Endothelial cell of umbilical vein (primary cell): ENCODE results near the gene ANGPTL4. TPM values are rescaled to one million over a fixed set of nuclear protein-coding genes. Genes with fewer than 3 reads are reported as not detected.
"Not testable (repeated sequence)": the region's sequence is repeated elsewhere in the genome, so short reads cannot be mapped to it uniquely, and the experiment has no call there.

Experiments
- BruUV-seq: library from RNA; stranded (reverse); fragments of 400-500 nt; replicated peaks from 2 replicates; lab custom pipeline; 2021; lab: Mats Ljungman, UMichigan
- CTCF ChIA-PET: fragments of 300-600, 350-600 bp; sonication (Branson Sonifier 250); formaldehyde crosslinking; loops from one replicate; lab custom pipeline; 2021; ENCODE audit warnings: antibody characterized with exemption, inconsistent platforms; lab: Charles Lee
- POLR2A ChIA-PET: fragments of 300-600, 350-600 bp; sonication (Branson Sonifier 250); formaldehyde crosslinking; loops from one replicate; lab custom pipeline; 2021; ENCODE audit warnings: antibody characterized with exemption, inconsistent platforms; lab: Charles Lee
- DNase-seq: peaks from one replicate; pipeline ENCODE4 v3.0.0-alpha.2; 2011; ENCODE audit warnings: low read depth, low spot score
- FAIRE-seq: peaks from 2 replicates; lab custom pipeline; 2011; peaks lifted over from hg19 to GRCh38; lab: Jason Lieb, UNC
- H2AFZ ChIP-seq: 2 replicates; pipeline ENCODE4 v1.6.0; 2012; ENCODE audit warnings: low read depth, low read length, control low read depth, inconsistent platforms
- H3K27ac ChIP-seq: 2 replicates; pipeline ENCODE4 v1.5.1; 2011; ENCODE audit warnings: low read depth, mild to moderate bottlenecking, control low read depth, low read length, moderate library complexity; ENCODE audit not compliant: insufficient read depth
- H3K27me3 ChIP-seq, 2 experiments: 2 replicates each; pipeline versions ENCODE4 v1.6.0 to v1.6.1; 2011; ENCODE audit warnings: low read length in 2 of 2, mixed read lengths in 1 of 2; ENCODE audit not compliant: control insufficient read depth in 2 of 2, insufficient read depth in 2 of 2
- H3K36me3 ChIP-seq, 2 experiments: 2 replicates in 1 of 2; 3 replicates in 1 of 2; pipeline ENCODE4 v1.5.1; 2011; ENCODE audit warnings: low read length in 2 of 2, mild to moderate bottlenecking in 1 of 2, moderate library complexity in 1 of 2; ENCODE audit not compliant: control insufficient read depth in 2 of 2, insufficient read depth in 2 of 2; ENCODE audit errors: extremely low read depth in 1 of 2
- H3K4me1 ChIP-seq: 3 replicates; pipeline ENCODE4 v1.5.1; 2011; ENCODE audit warnings: mild to moderate bottlenecking, low read length; ENCODE audit not compliant: control insufficient read depth, insufficient read depth; ENCODE audit errors: extremely low read depth
- H3K4me2 ChIP-seq: 2 replicates; pipeline ENCODE4 v1.6.1; 2011; ENCODE audit warnings: low read length, control low read depth, mixed read lengths; ENCODE audit not compliant: insufficient read depth
- H3K4me3 ChIP-seq, 3 experiments: fragments of 200-600 bp in 1 of 3; sonication (generic), shearing (Covaris generic) in 1 of 3; replicated peaks in 1 of 3; 2 replicates each; pipeline ENCODE4 v1.5.1; 2011 to 2016; ENCODE audit warnings: control low read depth in 3 of 3, low read length in 3 of 3, mild to moderate bottlenecking in 2 of 3, inconsistent platforms in 1 of 3, low read depth in 1 of 3, moderate library complexity in 1 of 3; ENCODE audit not compliant: insufficient read depth in 1 of 3
- H3K79me2 ChIP-seq: 2 replicates; pipeline ENCODE4 v1.6.0; 2012; ENCODE audit warnings: low read length, inconsistent platforms; ENCODE audit not compliant: control insufficient read depth, insufficient read depth
- H3K9ac ChIP-seq: replicated peaks from 2 replicates; pipeline ENCODE3; 2011; ENCODE audit warnings: low read length, control low read depth; ENCODE audit not compliant: insufficient read depth; ENCODE audit errors: extremely low read depth
- H3K9me1 ChIP-seq: replicated peaks from 3 replicates; pipeline ENCODE4 v1.6.0; 2011; ENCODE audit warnings: mild to moderate bottlenecking, low read length; ENCODE audit not compliant: control insufficient read depth, insufficient read depth; ENCODE audit errors: extremely low read depth
- H3K9me3 ChIP-seq: replicated peaks from 2 replicates; pipeline ENCODE4 v1.5.1; 2012; ENCODE audit warnings: low read length, inconsistent platforms; ENCODE audit not compliant: control insufficient read depth, insufficient read depth
- H4K20me1 ChIP-seq: replicated peaks from 2 replicates; pipeline ENCODE3; 2011; ENCODE audit warnings: mild to moderate bottlenecking, low read length; ENCODE audit not compliant: control insufficient read depth, insufficient read depth; ENCODE audit errors: extremely low read depth
- EZH2 ChIP-seq: IDR thresholded peaks from 2 replicates; pipeline ENCODE4 v1.6.1; 2012; ENCODE audit warnings: borderline replicate concordance, low read depth, mild to moderate bottlenecking, moderate library complexity, low read length, inconsistent platforms; ENCODE audit not compliant: severe bottlenecking
- FOS ChIP-seq: IDR thresholded peaks from 2 replicates; pipeline ENCODE4 v1.6.1; 2011; ENCODE audit warnings: mild to moderate bottlenecking, low read length, moderate library complexity, borderline replicate concordance; ENCODE audit not compliant: insufficient read depth
- GATA2 ChIP-seq: IDR thresholded peaks from 2 replicates; pipeline ENCODE4 v1.7.0; 2011; ENCODE audit warnings: low read depth, mild to moderate bottlenecking, moderate library complexity, mixed read lengths, low read length; ENCODE audit not compliant: insufficient read length, insufficient read depth
- JUN ChIP-seq: IDR thresholded peaks from 2 replicates; pipeline ENCODE4 v1.6.1; 2011; ENCODE audit warnings: borderline replicate concordance, low read depth; ENCODE audit not compliant: insufficient read length, insufficient read depth
- MYC ChIP-seq: IDR thresholded peaks from one replicate; pipeline ENCODE4 v1.6.1; 2011; ENCODE audit warnings: mild to moderate bottlenecking, low read depth, low read length
- POLR2A ChIP-seq: IDR thresholded peaks from 2 replicates; pipeline ENCODE4 v1.6.1; 2012; ENCODE audit warnings: low read depth, mild to moderate bottlenecking, control low read depth, low read length
- POLR2AphosphoS5 ChIP-seq: IDR thresholded peaks from 2 replicates; pipeline ENCODE4 v1.6.1; 2012; ENCODE audit warnings: low read depth, mild to moderate bottlenecking, control low read depth, low read length, moderate library complexity; ENCODE audit not compliant: insufficient read depth
- dilution Hi-C: fragments of 300-500 bp; cut with MboI; formaldehyde crosslinking; loops from one replicate; pipeline ENCODE4 v1.15.0; 2019; ENCODE audit warnings: low sequenced_read_pairs; ENCODE audit not compliant: extremely low pct_ligation_motif_present
- intact Hi-C: fragments of 100-400 bp; cut with micrococcal nuclease; formaldehyde crosslinking; loops from one replicate; pipeline ENCODE4 v1.10.0; 2022
- polyA plus RNA-seq, 4 experiments: library from polyadenylated mRNA; depleted of rRNA in 3 of 4; stranded (reverse) in 3 of 4; unstranded in 1 of 4; fragments of >200 nt; gene quantifications; 2 replicates each; pipeline versions ENCODE4 v1.2.1 to v1.2.3, GENCODE V29; 2011 to 2012; ENCODE audit warnings: missing spikeins in 1 of 4
- total RNA-seq: library from RNA; stranded (reverse); gene quantifications from 2 replicates; pipeline ENCODE4 v1.2.3, GENCODE V29; 2021
- TF ChIP-seq, protein P1 (sequence below), 2 donors: IDR thresholded peaks; 1 replicate in 1 of 2; 2 replicates in 1 of 2; pipeline ENCODE4 v1.5.1; 2011; ENCODE audit warnings: low read length in 2 of 2, mild to moderate bottlenecking in 2 of 2, moderate library complexity in 2 of 2, control low read depth in 1 of 2, inconsistent platforms in 1 of 2, low read depth in 1 of 2; ENCODE audit not compliant: insufficient read depth in 1 of 2; ENCODE audit errors: extremely low read depth in 1 of 2
- TF ChIP-seq, protein P2 (sequence below): IDR thresholded peaks from 2 replicates; pipeline ENCODE4 v1.6.1; 2011; ENCODE audit not compliant: insufficient read depth, insufficient read length

The ANGPTL4 gene
- total and polyA plus RNA-seq, 2 donors (not counting 3 experiments of a cell fraction or from before 2014, with no cell fraction given): 3.9 to 14.1 TPM

DNA sequence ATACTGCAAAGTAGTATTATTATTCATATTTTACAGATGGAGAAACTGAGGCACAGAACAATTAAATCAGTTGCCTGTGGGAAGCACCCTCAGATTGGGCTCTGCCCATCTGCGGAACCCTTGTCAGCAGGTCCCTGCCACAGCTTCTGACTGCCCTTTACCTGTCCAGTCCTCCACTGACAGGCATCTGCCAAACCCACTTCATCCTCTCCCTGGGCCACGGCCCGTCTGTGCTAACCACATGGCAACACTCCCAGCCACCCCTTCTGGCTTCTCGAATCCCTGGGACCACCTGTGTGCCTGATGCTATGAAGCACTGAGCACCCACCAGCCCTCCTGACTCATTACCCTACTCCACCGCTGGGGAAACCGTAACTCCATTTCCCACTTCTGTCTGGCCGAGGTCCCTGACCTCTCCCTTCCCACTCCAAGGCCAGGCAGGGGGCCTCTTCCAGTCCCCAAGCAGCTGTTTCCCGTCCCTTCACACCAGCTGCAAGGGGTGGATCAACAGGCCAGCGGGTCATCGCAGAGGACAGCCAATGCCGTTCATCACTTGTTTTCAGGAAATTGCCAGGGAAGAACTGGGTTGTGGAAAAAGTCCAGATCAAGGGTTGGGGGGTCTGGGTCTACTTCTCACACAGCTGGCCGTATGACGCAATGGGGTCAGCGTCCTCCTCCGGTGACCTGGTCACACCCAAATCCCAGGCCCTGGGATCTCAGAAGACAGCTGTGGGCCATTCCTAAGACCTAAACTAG lies 23.4 kb upstream of the ANGPTL4 start:
- CTCF ChIA-PET: interaction anchor here (0.9 to 3.0 kb wide), 8 partner anchors 8 to 166 kb away, joined by 3 to 17 read pairs (median 6); partner anchors contain the start of genes MARCHF2, NDUFA7 and RPS28
- Histone ChIP-seq H3K9ac (no peak overlapping the region), H4K20me1 (no peaks in the 10 kb centered on the region), H3K79me2 (no peaks in the 10 kb centered on the region), H3K9me3 (no peaks in the 10 kb centered on the region), H3K4me3 (no peak overlapping the region), H3K36me3 (peaks cover 0 to 2% of the 10 kb centered on the region in 2 experiments), H3K4me1 (peaks cover 30% of the 10 kb centered on the region), H3K27me3 (no peaks in the 10 kb centered on the region), H3K27ac (peak overlapping the region; percentile 73), H2AFZ (peak overlapping the region; percentile 36), H3K4me2 (peak overlapping the region; percentile 27), H3K9me1 (no peaks in the 10 kb centered on the region)
- DNase-seq (peak; percentile 94), FAIRE-seq (peak; percentile 89)
- POLR2A ChIA-PET: interaction anchor here (0.6 to 1.0 kb wide), 3 partner anchors 14 to 241 kb away, joined by 3 to 4 read pairs (median 3); no protein-coding TSS in a partner anchor
- no TSS peak for BruUV-seq
- TF ChIP-seq, protein P1, sequence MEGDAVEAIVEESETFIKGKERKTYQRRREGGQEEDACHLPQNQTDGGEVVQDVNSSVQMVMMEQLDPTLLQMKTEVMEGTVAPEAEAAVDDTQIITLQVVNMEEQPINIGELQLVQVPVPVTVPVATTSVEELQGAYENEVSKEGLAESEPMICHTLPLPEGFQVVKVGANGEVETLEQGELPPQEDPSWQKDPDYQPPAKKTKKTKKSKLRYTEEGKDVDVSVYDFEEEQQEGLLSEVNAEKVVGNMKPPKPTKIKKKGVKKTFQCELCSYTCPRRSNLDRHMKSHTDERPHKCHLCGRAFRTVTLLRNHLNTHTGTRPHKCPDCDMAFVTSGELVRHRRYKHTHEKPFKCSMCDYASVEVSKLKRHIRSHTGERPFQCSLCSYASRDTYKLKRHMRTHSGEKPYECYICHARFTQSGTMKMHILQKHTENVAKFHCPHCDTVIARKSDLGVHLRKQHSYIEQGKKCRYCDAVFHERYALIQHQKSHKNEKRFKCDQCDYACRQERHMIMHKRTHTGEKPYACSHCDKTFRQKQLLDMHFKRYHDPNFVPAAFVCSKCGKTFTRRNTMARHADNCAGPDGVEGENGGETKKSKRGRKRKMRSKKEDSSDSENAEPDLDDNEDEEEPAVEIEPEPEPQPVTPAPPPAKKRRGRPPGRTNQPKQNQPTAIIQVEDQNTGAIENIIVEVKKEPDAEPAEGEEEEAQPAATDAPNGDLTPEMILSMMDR (IDR thresholded peaks at IDR 0.05; ENCODE audit: extremely low read depth in 1 of 2, insufficient read depth in 1 of 2, low read depth in 1 of 2, low read length in 2 of 2): peak; percentile 5 to 47
- no peak for TF ChIP-seq POLR2A
- TF ChIP-seq GATA2: no peak
- TF ChIP-seq, protein P2, sequence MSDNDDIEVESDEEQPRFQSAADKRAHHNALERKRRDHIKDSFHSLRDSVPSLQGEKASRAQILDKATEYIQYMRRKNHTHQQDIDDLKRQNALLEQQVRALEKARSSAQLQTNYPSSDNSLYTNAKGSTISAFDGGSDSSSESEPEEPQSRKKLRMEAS: peak; percentile 12
- no peak for TF ChIP-seq EZH2
- peak; percentile 88 for TF ChIP-seq POLR2AphosphoS5
- no peak for TF ChIP-seq MYC
- peak; percentile 27 for TF ChIP-seq FOS
- no peak for TF ChIP-seq JUN
- dilution Hi-C loops (no loop called here), intact Hi-C loops (no loop called here)

DNA sequence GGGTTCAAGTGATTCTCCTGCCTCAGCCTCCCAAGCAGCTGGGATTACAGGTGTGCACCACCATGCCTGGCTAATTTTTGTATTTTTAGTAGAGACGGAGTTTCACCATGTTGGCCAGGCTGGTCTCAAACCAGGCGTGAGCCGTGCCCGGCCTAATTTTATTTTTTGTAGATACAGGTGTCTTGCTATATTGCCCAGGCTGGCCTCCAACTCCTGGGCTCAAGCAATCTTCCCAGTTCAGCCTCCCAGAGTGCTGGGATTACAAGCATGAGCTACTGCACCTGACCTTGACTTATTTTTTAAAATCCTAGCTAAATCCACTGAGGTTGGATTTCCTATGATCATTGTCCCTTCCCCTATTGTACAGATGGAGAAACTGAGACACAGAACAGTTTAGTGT lies 22.5 kb upstream of the ANGPTL4 start:
- dilution Hi-C loops, H3K4me3 ChIP-seq, DNase-seq, H3K4me2 ChIP-seq, H4K20me1 ChIP-seq, H3K9me3 ChIP-seq, H3K9me1 ChIP-seq, H3K79me2 ChIP-seq, FAIRE-seq, H3K27me3 ChIP-seq, intact Hi-C loops, H2AFZ ChIP-seq, H3K36me3 ChIP-seq, H3K9ac ChIP-seq: not testable (repeated sequence)
- Histone ChIP-seq H3K27ac (peak overlapping the region; percentile 73), H3K4me1 (peaks cover 26% of the 10 kb centered on the region)
- CTCF ChIA-PET: interaction anchor here (0.9 to 3.0 kb wide), 6 partner anchors 11 to 165 kb away, joined by 3 to 17 read pairs (median 6); partner anchors contain the start of genes MARCHF2, NDUFA7 and RPS28
- BruUV-seq: TSS peak; percentile 83
- POLR2A ChIA-PET: interaction anchor here (1.0 kb wide), 2 partner anchors 15 to 24 kb away, joined by 3 read pairs; no protein-coding TSS in a partner anchor
